ENCODE data around the gene PTCH2. TPM values are rescaled to one million over a fixed set of nuclear protein-coding genes. Genes with fewer than 3 reads are reported as not detected.
A peak's percentile ranks its signal among the peaks of the same experiment; 100 is the strongest.

Gene PTCH2
- total and polyA plus RNA-seq, 2 of the 13 experiments (the other 11 are each of a cell fraction or from before 2014, with no cell fraction given), result 0.60 to 1.5 TPM

- TF ChIP-seq, protein P1, sequence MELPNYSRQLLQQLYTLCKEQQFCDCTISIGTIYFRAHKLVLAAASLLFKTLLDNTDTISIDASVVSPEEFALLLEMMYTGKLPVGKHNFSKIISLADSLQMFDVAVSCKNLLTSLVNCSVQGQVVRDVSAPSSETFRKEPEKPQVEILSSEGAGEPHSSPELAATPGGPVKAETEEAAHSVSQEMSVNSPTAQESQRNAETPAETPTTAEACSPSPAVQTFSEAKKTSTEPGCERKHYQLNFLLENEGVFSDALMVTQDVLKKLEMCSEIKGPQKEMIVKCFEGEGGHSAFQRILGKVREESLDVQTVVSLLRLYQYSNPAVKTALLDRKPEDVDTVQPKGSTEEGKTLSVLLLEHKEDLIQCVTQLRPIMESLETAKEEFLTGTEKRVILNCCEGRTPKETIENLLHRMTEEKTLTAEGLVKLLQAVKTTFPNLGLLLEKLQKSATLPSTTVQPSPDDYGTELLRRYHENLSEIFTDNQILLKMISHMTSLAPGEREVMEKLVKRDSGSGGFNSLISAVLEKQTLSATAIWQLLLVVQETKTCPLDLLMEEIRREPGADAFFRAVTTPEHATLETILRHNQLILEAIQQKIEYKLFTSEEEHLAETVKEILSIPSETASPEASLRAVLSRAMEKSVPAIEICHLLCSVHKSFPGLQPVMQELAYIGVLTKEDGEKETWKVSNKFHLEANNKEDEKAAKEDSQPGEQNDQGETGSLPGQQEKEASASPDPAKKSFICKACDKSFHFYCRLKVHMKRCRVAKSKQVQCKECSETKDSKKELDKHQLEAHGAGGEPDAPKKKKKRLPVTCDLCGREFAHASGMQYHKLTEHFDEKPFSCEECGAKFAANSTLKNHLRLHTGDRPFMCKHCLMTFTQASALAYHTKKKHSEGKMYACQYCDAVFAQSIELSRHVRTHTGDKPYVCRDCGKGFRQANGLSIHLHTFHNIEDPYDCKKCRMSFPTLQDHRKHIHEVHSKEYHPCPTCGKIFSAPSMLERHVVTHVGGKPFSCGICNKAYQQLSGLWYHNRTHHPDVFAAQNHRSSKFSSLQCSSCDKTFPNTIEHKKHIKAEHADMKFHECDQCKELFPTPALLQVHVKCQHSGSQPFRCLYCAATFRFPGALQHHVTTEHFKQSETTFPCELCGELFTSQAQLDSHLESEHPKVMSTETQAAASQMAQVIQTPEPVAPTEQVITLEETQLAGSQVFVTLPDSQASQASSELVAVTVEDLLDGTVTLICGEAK (IDR thresholded peaks at IDR 0.05), result no peak
- TF ChIP-seq, protein P1 (CRISPR knock-in tag; IDR thresholded peaks at IDR 0.05), result peak; percentile 30; the same call in 1 of the 2 replicates
- 0 out of 2 replicates have a peak, but pooled peaks have one; percentile 61 for TF ChIP-seq ZNF44 (CRISPR knock-in tag; IDR thresholded peaks at IDR 0.05)
- TF ChIP-seq, protein P2, sequence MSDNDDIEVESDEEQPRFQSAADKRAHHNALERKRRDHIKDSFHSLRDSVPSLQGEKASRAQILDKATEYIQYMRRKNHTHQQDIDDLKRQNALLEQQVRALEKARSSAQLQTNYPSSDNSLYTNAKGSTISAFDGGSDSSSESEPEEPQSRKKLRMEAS (IDR thresholded peaks at IDR 0.05), result peak; percentile 30; the same call in 1 of the 2 replicates
- TF ChIP-seq ZNF563 (CRISPR knock-in tag; IDR thresholded peaks at IDR 0.05), result peak; percentile 17; the same call in 1 of the 2 replicates
- TF ChIP-seq, protein P3, sequence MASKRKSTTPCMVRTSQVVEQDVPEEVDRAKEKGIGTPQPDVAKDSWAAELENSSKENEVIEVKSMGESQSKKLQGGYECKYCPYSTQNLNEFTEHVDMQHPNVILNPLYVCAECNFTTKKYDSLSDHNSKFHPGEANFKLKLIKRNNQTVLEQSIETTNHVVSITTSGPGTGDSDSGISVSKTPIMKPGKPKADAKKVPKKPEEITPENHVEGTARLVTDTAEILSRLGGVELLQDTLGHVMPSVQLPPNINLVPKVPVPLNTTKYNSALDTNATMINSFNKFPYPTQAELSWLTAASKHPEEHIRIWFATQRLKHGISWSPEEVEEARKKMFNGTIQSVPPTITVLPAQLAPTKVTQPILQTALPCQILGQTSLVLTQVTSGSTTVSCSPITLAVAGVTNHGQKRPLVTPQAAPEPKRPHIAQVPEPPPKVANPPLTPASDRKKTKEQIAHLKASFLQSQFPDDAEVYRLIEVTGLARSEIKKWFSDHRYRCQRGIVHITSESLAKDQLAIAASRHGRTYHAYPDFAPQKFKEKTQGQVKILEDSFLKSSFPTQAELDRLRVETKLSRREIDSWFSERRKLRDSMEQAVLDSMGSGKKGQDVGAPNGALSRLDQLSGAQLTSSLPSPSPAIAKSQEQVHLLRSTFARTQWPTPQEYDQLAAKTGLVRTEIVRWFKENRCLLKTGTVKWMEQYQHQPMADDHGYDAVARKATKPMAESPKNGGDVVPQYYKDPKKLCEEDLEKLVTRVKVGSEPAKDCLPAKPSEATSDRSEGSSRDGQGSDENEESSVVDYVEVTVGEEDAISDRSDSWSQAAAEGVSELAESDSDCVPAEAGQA (IDR thresholded peaks at IDR 0.05; ENCODE audit: low read depth), result no peak
- TF ChIP-seq, protein P3 (CRISPR knock-in tag; IDR thresholded peaks at IDR 0.05; ENCODE audit: borderline replicate concordance), result no peak
- no peak for TF ChIP-seq NONO (IDR thresholded peaks at IDR 0.05)
- TF ChIP-seq NONO (CRISPR knock-in tag; conservative IDR thresholded peaks at IDR 0.05), result peak; percentile 41; the same call in 1 of the 2 replicates
- TF ChIP-seq JDP2 (CRISPR knock-in tag; IDR thresholded peaks at IDR 0.05; ENCODE audit: borderline replicate concordance), result no peak
- TF ChIP-seq ZNF431 (CRISPR knock-in tag; IDR thresholded peaks at IDR 0.05; ENCODE audit: borderline replicate concordance, low read depth), result no peak
Observed at GRCh38 chr1:44827197-44828002, 15.7 kb downstream of the PTCH2 start (continued).

Data from HepG2 (cell line).